ENCODE results near the gene RHO.

Gene RHO

DNA sequence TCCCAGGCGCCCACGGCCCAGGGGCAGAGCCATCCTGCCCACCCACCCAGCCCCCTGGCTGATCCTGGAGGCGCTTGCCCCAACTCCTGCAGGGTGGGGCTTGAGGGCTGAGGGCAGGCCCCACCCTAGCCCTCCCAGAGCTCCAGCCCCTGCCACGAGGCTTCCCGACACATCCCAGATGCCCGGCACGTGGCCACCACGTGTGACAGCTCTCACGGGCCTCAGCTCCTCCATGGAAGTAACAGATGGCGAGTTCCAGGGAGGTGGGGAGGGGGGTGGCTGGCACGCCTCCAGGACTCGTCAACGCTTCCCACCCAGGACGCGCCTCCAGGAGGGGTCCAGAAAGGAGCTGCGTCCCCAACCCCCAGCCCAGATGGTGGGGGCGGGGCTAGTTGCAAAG is 48.9 kb downstream of the RHO start:
- no peak for DNase-seq (ENCODE audit: extremely low spot score)
- no peak for TF ChIP-seq TARDBP (IDR thresholded peaks at IDR 0.05)
- no peak for TF ChIP-seq ELF4 (IDR thresholded peaks at IDR 0.05)
- no peak for TF ChIP-seq ZNF384 (IDR thresholded peaks at IDR 0.05)
- TF ChIP-seq FOXK2 (IDR thresholded peaks at IDR 0.05): no peak
- no peak for TF ChIP-seq FOXA1 (IDR thresholded peaks at IDR 0.05)
- TF ChIP-seq NFRKB (IDR thresholded peaks at IDR 0.05): no peak
- TF ChIP-seq CTBP1 (IDR thresholded peaks at IDR 0.05; ENCODE audit: borderline replicate concordance): no peak
- TF ChIP-seq LEF1 (IDR thresholded peaks at IDR 0.05; ENCODE audit: borderline replicate concordance): no peak
- no peak for TF ChIP-seq L3MBTL2 (conservative IDR thresholded peaks at IDR 0.05)
- no peak for TF ChIP-seq HDGF (IDR thresholded peaks at IDR 0.05; ENCODE audit: borderline replicate concordance)
- no peak for TF ChIP-seq FOXM1 (IDR thresholded peaks at IDR 0.05; ENCODE audit: borderline replicate concordance)
- TF ChIP-seq ARNT (IDR thresholded peaks at IDR 0.05): no peak
- TF ChIP-seq SP1 (IDR thresholded peaks at IDR 0.05): no peak
- TF ChIP-seq, protein P1, sequence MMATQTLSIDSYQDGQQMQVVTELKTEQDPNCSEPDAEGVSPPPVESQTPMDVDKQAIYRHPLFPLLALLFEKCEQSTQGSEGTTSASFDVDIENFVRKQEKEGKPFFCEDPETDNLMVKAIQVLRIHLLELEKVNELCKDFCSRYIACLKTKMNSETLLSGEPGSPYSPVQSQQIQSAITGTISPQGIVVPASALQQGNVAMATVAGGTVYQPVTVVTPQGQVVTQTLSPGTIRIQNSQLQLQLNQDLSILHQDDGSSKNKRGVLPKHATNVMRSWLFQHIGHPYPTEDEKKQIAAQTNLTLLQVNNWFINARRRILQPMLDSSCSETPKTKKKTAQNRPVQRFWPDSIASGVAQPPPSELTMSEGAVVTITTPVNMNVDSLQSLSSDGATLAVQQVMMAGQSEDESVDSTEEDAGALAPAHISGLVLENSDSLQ (IDR thresholded peaks at IDR 0.05): no peak
- CTCF ChIA-PET: no interaction called here
- POLR2A ChIA-PET: no interaction called here

DNA sequence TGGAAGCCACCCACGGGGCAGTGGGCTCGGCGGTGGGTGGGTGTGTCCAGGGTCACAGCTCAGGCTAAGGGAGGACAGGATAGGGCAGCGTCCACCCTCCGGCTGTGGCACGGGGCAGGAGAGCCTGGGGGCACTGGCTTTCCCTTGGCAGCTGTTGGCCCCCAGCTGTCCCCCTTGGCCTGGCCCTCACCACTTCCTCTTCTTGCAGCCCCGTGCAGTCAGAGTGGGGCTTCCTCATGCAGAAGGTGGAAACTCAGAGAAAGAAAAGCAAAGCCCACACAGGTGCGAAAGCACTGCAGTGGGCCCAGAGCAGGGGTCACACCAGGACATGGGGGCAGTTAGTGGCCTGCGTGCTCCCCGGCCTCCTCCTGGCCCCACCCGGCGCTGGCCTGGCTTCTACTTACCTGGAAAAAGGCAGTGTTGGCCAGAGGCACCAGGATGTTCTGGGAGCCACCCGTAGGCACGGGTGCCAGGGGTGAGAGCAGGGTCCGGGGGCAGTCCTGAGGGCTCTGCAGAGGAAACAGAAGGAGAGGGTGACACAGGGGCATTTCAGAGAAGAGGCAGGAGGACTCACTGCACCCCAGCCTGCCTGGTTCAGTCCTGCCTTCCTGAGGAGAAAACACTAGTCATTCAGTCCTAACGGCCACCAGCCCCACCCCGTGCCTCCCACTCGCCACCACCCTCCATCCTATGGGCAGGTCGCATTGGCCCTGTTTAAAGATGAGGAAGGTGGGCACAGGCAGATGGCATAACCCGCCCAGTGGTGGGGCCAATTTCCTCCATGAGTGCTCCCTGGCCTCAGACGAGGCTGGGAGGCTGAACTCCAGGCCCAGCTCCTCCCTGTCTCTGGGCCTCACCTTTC is 49.7 kb downstream of the RHO start:
- POLR2A ChIA-PET: no interaction called here
- CTCF ChIA-PET: no interaction called here
- DNase-seq (ENCODE audit: extremely low spot score): no peak
- TF ChIP-seq FOXA1 (IDR thresholded peaks at IDR 0.05) (no peak), SUZ12 (IDR thresholded peaks at IDR 0.05) (no peak), ZNF384 (IDR thresholded peaks at IDR 0.05) (no peak), LEF1 (IDR thresholded peaks at IDR 0.05; ENCODE audit: borderline replicate concordance) (no peak), HDGF (IDR thresholded peaks at IDR 0.05; ENCODE audit: borderline replicate concordance) (no peak), TARDBP (IDR thresholded peaks at IDR 0.05) (no peak)

DNA sequence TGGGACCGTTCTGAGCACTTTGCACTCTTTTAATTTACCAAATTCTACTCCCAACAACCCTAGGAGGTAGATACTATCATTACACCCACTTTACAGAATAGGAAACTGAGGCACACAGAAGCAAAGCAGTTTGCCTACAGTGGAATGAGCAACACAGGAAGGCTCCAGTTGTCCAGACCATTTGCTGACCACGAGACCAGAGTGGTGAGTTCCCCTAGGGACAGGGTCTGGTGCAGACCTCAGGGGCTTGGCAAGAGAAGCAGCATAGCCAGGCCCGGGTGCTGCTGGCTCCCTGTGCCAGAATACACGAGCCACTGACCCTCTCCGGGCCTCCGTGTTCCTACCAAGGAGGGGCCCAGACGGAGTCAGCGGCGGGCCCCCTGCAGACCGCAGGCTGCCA is 51.6 kb downstream of the RHO start:
- ChIA-PET CTCF (no interaction called here), POLR2A (no interaction called here)
- no peak for DNase-seq (ENCODE audit: extremely low spot score)

DNA sequence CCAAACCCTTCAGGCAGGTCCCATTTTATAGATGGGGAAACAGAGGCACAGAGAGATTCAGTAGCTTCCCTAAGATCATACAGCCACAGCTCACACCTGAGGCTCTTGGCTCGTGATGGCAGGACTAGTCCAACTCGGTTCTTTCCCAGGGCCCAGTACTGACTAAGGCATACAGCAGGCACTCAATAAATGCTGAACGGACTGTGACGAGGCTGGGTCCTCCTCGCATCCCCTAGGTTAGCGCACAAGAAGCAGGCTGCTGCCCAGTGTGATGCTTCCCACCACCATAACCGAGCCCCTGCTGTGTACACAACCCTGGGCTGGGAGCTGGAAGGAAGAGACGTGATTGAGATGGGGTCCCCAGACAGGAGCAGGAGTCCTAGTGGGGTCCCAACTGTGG is 53.2 kb downstream of the RHO start:
- CTCF ChIA-PET: no interaction called here
- POLR2A ChIA-PET: interaction anchor here (0.7 kb wide), 1 partner anchor 11 kb away, joined by 3 read pairs; no protein-coding TSS in a partner anchor
- TF ChIP-seq FOXM1 (IDR thresholded peaks at IDR 0.05; ENCODE audit: borderline replicate concordance) (no peak), ZNF384 (IDR thresholded peaks at IDR 0.05) (no peak), NFRKB (IDR thresholded peaks at IDR 0.05) (no peak), L3MBTL2 (conservative IDR thresholded peaks at IDR 0.05) (no peak), HDGF (IDR thresholded peaks at IDR 0.05; ENCODE audit: borderline replicate concordance) (no peak), SUZ12 (IDR thresholded peaks at IDR 0.05) (no peak), SP1 (IDR thresholded peaks at IDR 0.05) (no peak), FOXK2 (IDR thresholded peaks at IDR 0.05) (no peak), ARNT (IDR thresholded peaks at IDR 0.05) (no peak), CTBP1 (IDR thresholded peaks at IDR 0.05; ENCODE audit: borderline replicate concordance) (no peak), ELF4 (IDR thresholded peaks at IDR 0.05) (no peak), TARDBP (IDR thresholded peaks at IDR 0.05) (no peak)
- TF ChIP-seq, protein P1 (IDR thresholded peaks at IDR 0.05): no peak
- DNase-seq (ENCODE audit: extremely low spot score): no peak

More for the DNA sequence above, 51.6 kb downstream of the RHO start:
- no peak for TF ChIP-seq ZNF384 (IDR thresholded peaks at IDR 0.05)
- no peak for TF ChIP-seq SUZ12 (IDR thresholded peaks at IDR 0.05)
- TF ChIP-seq BHLHE40 (IDR thresholded peaks at IDR 0.05; ENCODE audit: borderline replicate concordance): no peak
- no peak for TF ChIP-seq TARDBP (IDR thresholded peaks at IDR 0.05)
- no peak for TF ChIP-seq ELF4 (IDR thresholded peaks at IDR 0.05)

DNA sequence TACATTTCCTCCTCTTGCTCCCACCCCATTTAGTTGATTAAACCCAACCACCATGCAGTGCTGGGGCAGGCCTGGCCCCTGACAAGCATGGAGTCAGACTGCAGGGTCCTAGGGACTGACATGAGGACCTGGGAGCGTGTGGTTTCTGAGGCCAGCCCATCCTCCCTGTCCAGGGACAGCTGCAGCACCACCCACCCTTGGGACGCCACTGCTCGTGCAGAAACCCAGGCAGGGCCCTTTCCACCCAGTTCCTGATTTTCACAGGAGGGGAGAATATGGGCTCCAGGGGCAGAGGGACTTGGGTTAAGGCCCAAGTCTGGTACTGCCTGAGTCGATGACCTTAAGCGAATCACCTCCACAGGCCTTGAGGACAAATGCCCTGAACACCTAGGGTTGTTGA is 54.4 kb downstream of the RHO start:
- POLR2A ChIA-PET: no interaction called here
- CTCF ChIA-PET: interaction anchor here (1.4 kb wide), 1 partner anchor 9 kb away, joined by 3 read pairs; no protein-coding TSS in a partner anchor
- no peak for TF ChIP-seq FOXA1 (IDR thresholded peaks at IDR 0.05)
- TF ChIP-seq HDGF (IDR thresholded peaks at IDR 0.05; ENCODE audit: borderline replicate concordance): no peak
- TF ChIP-seq SUZ12 (IDR thresholded peaks at IDR 0.05): no peak
- no peak for TF ChIP-seq BHLHE40 (IDR thresholded peaks at IDR 0.05; ENCODE audit: borderline replicate concordance)
- no peak for TF ChIP-seq NFRKB (IDR thresholded peaks at IDR 0.05)
- no peak for TF ChIP-seq CTBP1 (IDR thresholded peaks at IDR 0.05; ENCODE audit: borderline replicate concordance)
- TF ChIP-seq FOXM1 (IDR thresholded peaks at IDR 0.05; ENCODE audit: borderline replicate concordance): no peak
- no peak for TF ChIP-seq L3MBTL2 (conservative IDR thresholded peaks at IDR 0.05)
- no peak for TF ChIP-seq ARNT (IDR thresholded peaks at IDR 0.05)
- TF ChIP-seq, protein P1 (IDR thresholded peaks at IDR 0.05): no peak
- TF ChIP-seq ZNF384 (IDR thresholded peaks at IDR 0.05): no peak
- no peak for TF ChIP-seq FOXK2 (IDR thresholded peaks at IDR 0.05)
- no peak for TF ChIP-seq ELF4 (IDR thresholded peaks at IDR 0.05)
- no peak for TF ChIP-seq SP1 (IDR thresholded peaks at IDR 0.05)
- TF ChIP-seq LEF1 (IDR thresholded peaks at IDR 0.05; ENCODE audit: borderline replicate concordance): no peak
- no peak for TF ChIP-seq TARDBP (IDR thresholded peaks at IDR 0.05)
- DNase-seq (ENCODE audit: extremely low spot score): no peak

DNA sequence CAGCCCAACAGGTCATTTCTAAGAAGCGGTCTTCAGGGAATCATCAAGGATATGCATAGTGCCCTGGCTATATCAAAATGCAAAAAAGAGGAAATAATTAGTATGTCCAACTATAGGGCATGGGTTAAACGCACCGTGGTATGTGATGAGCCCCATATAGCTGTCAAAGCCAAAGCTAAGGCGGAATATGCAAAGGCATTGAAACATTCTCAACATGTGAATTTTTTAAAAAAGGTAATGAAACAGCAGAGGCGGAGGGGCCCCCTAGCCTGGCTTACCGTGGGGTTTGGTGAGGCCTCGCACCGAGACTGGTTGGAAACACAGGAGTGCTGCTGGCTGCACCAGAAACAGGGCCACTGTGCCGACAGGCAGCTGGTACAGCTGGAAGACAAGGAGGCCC is 54.9 kb downstream of the RHO start:
- CTCF ChIA-PET: interaction anchor here (1.4 kb wide), 1 partner anchor 9 kb away, joined by 3 read pairs; no protein-coding TSS in a partner anchor

More for the DNA sequence above, 54.9 kb downstream of the RHO start:
- no peak for DNase-seq (ENCODE audit: extremely low spot score)
- TF ChIP-seq ARNT (IDR thresholded peaks at IDR 0.05) (no peak), HDGF (IDR thresholded peaks at IDR 0.05; ENCODE audit: borderline replicate concordance) (no peak), CTBP1 (IDR thresholded peaks at IDR 0.05; ENCODE audit: borderline replicate concordance) (no peak), ELF4 (IDR thresholded peaks at IDR 0.05) (no peak), BHLHE40 (IDR thresholded peaks at IDR 0.05; ENCODE audit: borderline replicate concordance) (no peak), FOXM1 (IDR thresholded peaks at IDR 0.05; ENCODE audit: borderline replicate concordance) (no peak), SP1 (IDR thresholded peaks at IDR 0.05) (no peak), LEF1 (IDR thresholded peaks at IDR 0.05; ENCODE audit: borderline replicate concordance) (no peak), FOXA1 (IDR thresholded peaks at IDR 0.05) (no peak), NFRKB (IDR thresholded peaks at IDR 0.05) (no peak), SUZ12 (IDR thresholded peaks at IDR 0.05) (no peak), ZNF384 (IDR thresholded peaks at IDR 0.05) (no peak), FOXK2 (IDR thresholded peaks at IDR 0.05) (no peak), L3MBTL2 (conservative IDR thresholded peaks at IDR 0.05) (no peak), TARDBP (IDR thresholded peaks at IDR 0.05) (no peak)
- TF ChIP-seq, protein P1 (IDR thresholded peaks at IDR 0.05): no peak
- POLR2A ChIA-PET: no interaction called here
